Neural progenitor cell (in vitro differentiated cells): ENCODE results near the gene TACO1. TPM values are rescaled to one million over a fixed set of nuclear protein-coding genes. Genes with fewer than 3 reads are reported as not detected.

Experiments used
- DNase-seq: peaks from one replicate; pipeline ENCODE4 v3.0.0-alpha.2; 2016; ENCODE audit warnings: low spot score
- H2AFZ ChIP-seq: fragments of 200-600 bp; sonication (generic); replicated peaks from 2 replicates; pipeline ENCODE4 v1.6.1; 2016; ENCODE audit warnings: antibody characterized with exemption
- H3F3A ChIP-seq: fragments of 200-600 bp; sonication (generic); 2 replicates; pipeline ENCODE4 v1.6.1; 2016; ENCODE audit warnings: antibody characterized with exemption, low read depth
- H3K27ac ChIP-seq: fragments of 200-600 bp; sonication (generic); 2 replicates; pipeline ENCODE4 v1.5.1; 2016; ENCODE audit warnings: mild to moderate bottlenecking
- H3K27me3 ChIP-seq: fragments of 200-600 bp; sonication (generic); 2 replicates; pipeline ENCODE4 v1.6.1; 2016; ENCODE audit warnings: mild to moderate bottlenecking, moderate library complexity
- H3K36me3 ChIP-seq: fragments of 200-600 bp; sonication (generic); 2 replicates; pipeline ENCODE4 v1.5.1; 2016
- H3K4me1 ChIP-seq: fragments of 200-600 bp; sonication (generic); 2 replicates; pipeline ENCODE4 v1.6.1; 2016; ENCODE audit warnings: mixed run types
- H3K4me2 ChIP-seq: fragments of 200-600 bp; sonication (generic); 2 replicates; pipeline ENCODE4 v1.6.1; 2016
- H3K4me3 ChIP-seq: fragments of 200-600 bp; sonication (generic); 2 replicates; pipeline ENCODE4 v1.5.1; 2016
- H3K79me2 ChIP-seq: fragments of 200-600 bp; sonication (generic); 2 replicates; pipeline ENCODE4 v1.6.1; 2016; ENCODE audit warnings: low read depth
- H3K9ac ChIP-seq: fragments of 200-600 bp; sonication (generic); 2 replicates; pipeline ENCODE4 v1.6.1; 2016
- H3K9me3 ChIP-seq: fragments of 200-600 bp; sonication (generic); 2 replicates; pipeline ENCODE4 v1.5.1; 2016; ENCODE audit warnings: low read depth
- H4K20me1 ChIP-seq: fragments of 200-600 bp; sonication (generic); 2 replicates; pipeline ENCODE4 v1.6.1; 2016; ENCODE audit warnings: low read depth
- H3K27ac Mint-ChIP-seq: 3 replicates; pipeline ENCODE4 v1.8.0; 2021; ENCODE audit warnings: mixed read lengths
- H3K27me3 Mint-ChIP-seq: 2 replicates; pipeline ENCODE4 v1.8.0; 2022; ENCODE audit warnings: low read depth, mild to moderate bottlenecking, inconsistent platforms, moderate library complexity, mixed read lengths; ENCODE audit not compliant: insufficient read depth
- H3K36me3 Mint-ChIP-seq: 3 replicates; pipeline ENCODE4 v1.8.0; 2021; ENCODE audit warnings: mixed read lengths
- H3K4me1 Mint-ChIP-seq: 3 replicates; pipeline ENCODE4 v1.8.0; 2021; ENCODE audit warnings: mixed read lengths
- H3K4me3 Mint-ChIP-seq: 3 replicates; pipeline ENCODE4 v1.8.0; 2021; ENCODE audit warnings: mild to moderate bottlenecking, moderate library complexity, mixed read lengths
- H3K9me3 Mint-ChIP-seq: 3 replicates; pipeline ENCODE4 v1.8.0; 2020; ENCODE audit warnings: mixed read lengths
- EZH2 ChIP-seq: fragments of 200-600 bp; sonication (generic); IDR thresholded peaks from 2 replicates; pipeline ENCODE4 v1.6.1; 2017; ENCODE audit warnings: antibody characterized with exemption, mild to moderate bottlenecking, moderate library complexity
- EZH2phosphoT487 ChIP-seq: fragments of 200-600 bp; sonication (generic); IDR thresholded peaks from 2 replicates; pipeline ENCODE4 v1.6.1; 2017; ENCODE audit warnings: antibody characterized with exemption
- total RNA-seq: library from RNA; depleted of rRNA; stranded (reverse); fragments of >200 nt; gene quantifications from 2 replicates; pipeline ENCODE4 v1.2.3, GENCODE V29; 2015; ENCODE audit warnings: low replicate concordance
- TF ChIP-seq, protein P1 (sequence below): fragments of 200-600 bp; sonication (generic); IDR thresholded peaks from 2 replicates; pipeline ENCODE4 v1.5.1; 2017; ENCODE audit warnings: antibody characterized with exemption, mild to moderate bottlenecking

The TACO1 gene
- total RNA-seq, 1 donor from 2014 or later, result 18.3 TPM

DNA sequence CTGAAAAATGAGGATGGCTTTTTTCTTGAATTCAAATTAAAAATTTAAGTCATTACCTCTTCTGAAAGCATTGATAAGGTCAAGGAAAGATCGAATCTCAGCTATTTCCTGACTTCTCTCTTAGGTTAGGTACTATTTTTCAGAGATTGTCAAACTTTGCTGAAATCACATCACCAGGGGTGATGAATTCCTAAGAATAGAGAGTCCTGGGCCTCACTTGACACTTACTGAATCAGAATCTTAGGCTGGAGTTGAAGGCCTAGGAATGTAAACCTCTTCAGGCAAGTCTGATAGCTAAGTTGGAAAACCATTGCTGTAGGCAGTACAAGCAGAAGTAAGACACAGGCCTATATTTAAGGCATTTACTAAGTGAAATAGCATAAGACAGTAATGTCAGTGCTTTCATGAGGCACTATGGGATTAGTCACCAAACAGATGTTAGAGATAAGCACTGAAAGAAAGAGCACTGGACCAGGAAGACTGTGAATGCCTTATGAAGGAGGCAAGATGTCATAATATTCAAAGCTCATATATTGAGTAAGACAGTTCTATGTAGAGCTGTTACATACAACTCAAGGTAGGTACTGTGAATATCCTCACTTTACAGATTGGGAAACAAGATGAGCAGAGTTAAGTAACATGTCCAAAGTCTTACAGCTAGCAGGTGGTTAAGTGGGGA lies 28.9 kb upstream of the TACO1 start:
- peaks cover 74% of the 10 kb centered on the region for H4K20me1 ChIP-seq
- H3K4me1 ChIP-seq, result no peaks in the 10 kb centered on the region
- Mint-ChIP-seq H3K36me3 (peaks cover 1% of the 10 kb centered on the region), H3K27me3 (peaks cover 2% of the 10 kb centered on the region), H3K4me1 (no peaks in the 10 kb centered on the region), H3K27ac (no peak overlapping the region), H3K9me3 (no peaks in the 10 kb centered on the region), H3K4me3 (no peak overlapping the region)
- no peak overlapping the region for H3K4me3 ChIP-seq
- H3F3A ChIP-seq, result no peaks in the 10 kb centered on the region
- no peaks in the 10 kb centered on the region for H3K36me3 ChIP-seq
- no peak overlapping the region for H3K27ac ChIP-seq
- no peak overlapping the region for H3K9ac ChIP-seq
- TF ChIP-seq, protein P1, sequence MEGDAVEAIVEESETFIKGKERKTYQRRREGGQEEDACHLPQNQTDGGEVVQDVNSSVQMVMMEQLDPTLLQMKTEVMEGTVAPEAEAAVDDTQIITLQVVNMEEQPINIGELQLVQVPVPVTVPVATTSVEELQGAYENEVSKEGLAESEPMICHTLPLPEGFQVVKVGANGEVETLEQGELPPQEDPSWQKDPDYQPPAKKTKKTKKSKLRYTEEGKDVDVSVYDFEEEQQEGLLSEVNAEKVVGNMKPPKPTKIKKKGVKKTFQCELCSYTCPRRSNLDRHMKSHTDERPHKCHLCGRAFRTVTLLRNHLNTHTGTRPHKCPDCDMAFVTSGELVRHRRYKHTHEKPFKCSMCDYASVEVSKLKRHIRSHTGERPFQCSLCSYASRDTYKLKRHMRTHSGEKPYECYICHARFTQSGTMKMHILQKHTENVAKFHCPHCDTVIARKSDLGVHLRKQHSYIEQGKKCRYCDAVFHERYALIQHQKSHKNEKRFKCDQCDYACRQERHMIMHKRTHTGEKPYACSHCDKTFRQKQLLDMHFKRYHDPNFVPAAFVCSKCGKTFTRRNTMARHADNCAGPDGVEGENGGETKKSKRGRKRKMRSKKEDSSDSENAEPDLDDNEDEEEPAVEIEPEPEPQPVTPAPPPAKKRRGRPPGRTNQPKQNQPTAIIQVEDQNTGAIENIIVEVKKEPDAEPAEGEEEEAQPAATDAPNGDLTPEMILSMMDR, result no peak
- TF ChIP-seq EZH2 (no peak), EZH2phosphoT487 (no peak)
- DNase-seq, result no peak
- no peaks in the 10 kb centered on the region for H3K9me3 ChIP-seq
- H2AFZ ChIP-seq, result no peak overlapping the region
- peaks cover 93% of the 10 kb centered on the region for H3K79me2 ChIP-seq
- no peak overlapping the region for H3K4me2 ChIP-seq
- H3K27me3 ChIP-seq, result no peaks in the 10 kb centered on the region

DNA sequence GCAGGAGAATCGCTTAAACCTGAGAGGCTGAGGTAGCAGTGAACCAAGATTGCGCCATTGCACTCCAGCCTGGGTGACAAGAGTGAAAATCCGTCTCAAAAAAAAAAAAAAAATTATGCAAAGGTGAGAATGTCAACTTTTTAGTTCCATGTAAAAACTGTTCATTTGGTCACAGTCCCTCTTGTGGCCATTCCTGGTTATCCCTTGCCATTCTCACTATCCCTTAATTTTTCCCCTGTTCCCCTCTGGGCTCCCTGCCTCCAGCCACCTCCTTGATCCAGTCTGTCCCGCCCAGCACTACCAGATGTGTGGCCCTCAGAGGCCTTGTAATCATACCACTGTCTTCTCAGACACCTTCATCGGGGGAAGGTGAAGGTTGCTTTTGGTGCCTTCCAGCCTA lies 27.1 kb upstream of the TACO1 start:
- no peaks in the 10 kb centered on the region for H3K4me1 Mint-ChIP-seq
- Histone ChIP-seq H3F3A (no peaks in the 10 kb centered on the region), H2AFZ (no peak overlapping the region), H3K4me3 (no peak overlapping the region), H3K79me2 (peaks cover 93% of the 10 kb centered on the region), H3K36me3 (no peaks in the 10 kb centered on the region), H3K27me3 (no peaks in the 10 kb centered on the region), H3K27ac (no peak overlapping the region), H3K9ac (no peak overlapping the region), H3K4me1 (no peaks in the 10 kb centered on the region), H4K20me1 (peaks cover 82% of the 10 kb centered on the region), H3K9me3 (no peaks in the 10 kb centered on the region), H3K4me2 (no peak overlapping the region)
- no peak for TF ChIP-seq EZH2
- TF ChIP-seq, protein P1, result peak; percentile 52
- DNase-seq, result peak; percentile 25
- H3K27me3 Mint-ChIP-seq, result peaks cover 2% of the 10 kb centered on the region
- no peaks in the 10 kb centered on the region for H3K9me3 Mint-ChIP-seq
- peaks cover 1% of the 10 kb centered on the region for H3K36me3 Mint-ChIP-seq
- no peak overlapping the region for H3K27ac Mint-ChIP-seq
- H3K4me3 Mint-ChIP-seq, result peak overlapping the region; percentile 44

DNA sequence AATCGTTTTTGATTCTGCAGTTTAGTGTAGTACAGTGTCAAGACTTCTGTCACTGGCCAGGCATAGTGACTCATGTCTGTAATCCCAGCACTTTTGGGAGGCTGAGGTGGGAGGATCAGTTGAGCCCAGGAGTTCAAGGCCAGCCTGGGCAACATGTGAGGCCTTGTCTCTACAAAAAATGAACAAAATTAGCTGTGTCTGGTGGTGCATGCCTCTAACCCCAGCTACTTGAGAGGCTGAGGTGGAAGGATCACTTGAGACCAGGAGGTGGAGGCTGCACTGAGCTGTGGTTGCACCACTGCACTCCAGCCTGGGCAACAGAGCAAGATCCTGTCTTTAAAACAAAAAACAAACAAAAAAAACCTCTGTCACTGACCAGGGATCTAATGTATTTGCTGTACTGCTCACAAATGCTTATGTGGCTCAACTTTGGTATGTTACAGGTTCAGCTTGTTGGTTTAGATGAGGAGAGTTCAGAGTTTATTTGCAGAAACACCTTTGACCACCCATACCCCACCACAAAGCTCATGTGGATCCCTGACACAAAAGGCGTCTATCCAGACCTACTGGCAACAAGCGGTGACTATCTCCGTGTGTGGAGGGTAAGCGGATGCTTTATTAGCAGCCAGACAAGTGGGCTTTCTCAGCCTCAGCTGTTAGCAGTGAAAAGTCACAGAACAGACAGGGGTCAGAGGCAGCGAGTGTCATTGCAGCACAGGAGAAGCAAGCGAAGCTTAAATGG lies 22.5 kb upstream of the TACO1 start:
- Histone ChIP-seq H4K20me1 (peaks cover 63% of the 10 kb centered on the region), H3K79me2 (peaks cover 49% of the 10 kb centered on the region), H3K27me3 (no peaks in the 10 kb centered on the region), H3K27ac (no peak overlapping the region), H3K4me1 (no peaks in the 10 kb centered on the region), H3K4me3 (no peak overlapping the region), H3K36me3 (no peaks in the 10 kb centered on the region), H2AFZ (no peak overlapping the region), H3K9ac (no peak overlapping the region), H3F3A (no peaks in the 10 kb centered on the region), H3K9me3 (no peaks in the 10 kb centered on the region), H3K4me2 (no peak overlapping the region)
- Mint-ChIP-seq H3K4me3 (no peak overlapping the region), H3K27ac (no peak overlapping the region), H3K9me3 (no peaks in the 10 kb centered on the region), H3K36me3 (peaks cover 17% of the 10 kb centered on the region), H3K27me3 (peaks cover 4% of the 10 kb centered on the region), H3K4me1 (peaks cover 2% of the 10 kb centered on the region)
- TF ChIP-seq EZH2 (no peak), EZH2phosphoT487 (no peak)
- TF ChIP-seq, protein P1, result no peak
- DNase-seq, result no peak
